ENCODE measurements around the gene EHBP1. TPM values are rescaled to one million over a fixed set of nuclear protein-coding genes. Genes with fewer than 3 reads are reported as not detected.

The EHBP1 gene
- total RNA-seq, 2 experiments from 2014 or later = 21.4 to 22.3 TPM

DNA sequence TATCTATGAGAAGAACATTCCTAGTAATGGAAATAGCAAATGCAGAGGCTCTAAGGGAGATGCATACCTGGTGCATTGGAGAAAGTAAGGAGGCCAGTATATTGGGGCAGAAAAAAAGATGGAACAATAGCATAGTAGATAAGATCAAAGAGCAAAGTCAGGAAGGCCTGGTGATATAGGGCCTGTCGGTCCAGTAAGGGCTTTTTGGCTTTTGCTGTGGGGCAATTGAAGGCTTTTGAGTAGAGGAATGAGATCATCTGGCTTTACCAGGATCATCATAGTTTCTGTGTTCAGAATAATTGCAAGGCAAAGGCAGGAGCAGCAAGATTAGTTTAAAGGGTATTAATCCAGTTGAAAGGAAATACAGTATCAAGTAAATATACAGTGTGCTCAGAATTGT, 111.8 kb downstream of the EHBP1 start:
- TF ChIP-seq, protein P1, sequence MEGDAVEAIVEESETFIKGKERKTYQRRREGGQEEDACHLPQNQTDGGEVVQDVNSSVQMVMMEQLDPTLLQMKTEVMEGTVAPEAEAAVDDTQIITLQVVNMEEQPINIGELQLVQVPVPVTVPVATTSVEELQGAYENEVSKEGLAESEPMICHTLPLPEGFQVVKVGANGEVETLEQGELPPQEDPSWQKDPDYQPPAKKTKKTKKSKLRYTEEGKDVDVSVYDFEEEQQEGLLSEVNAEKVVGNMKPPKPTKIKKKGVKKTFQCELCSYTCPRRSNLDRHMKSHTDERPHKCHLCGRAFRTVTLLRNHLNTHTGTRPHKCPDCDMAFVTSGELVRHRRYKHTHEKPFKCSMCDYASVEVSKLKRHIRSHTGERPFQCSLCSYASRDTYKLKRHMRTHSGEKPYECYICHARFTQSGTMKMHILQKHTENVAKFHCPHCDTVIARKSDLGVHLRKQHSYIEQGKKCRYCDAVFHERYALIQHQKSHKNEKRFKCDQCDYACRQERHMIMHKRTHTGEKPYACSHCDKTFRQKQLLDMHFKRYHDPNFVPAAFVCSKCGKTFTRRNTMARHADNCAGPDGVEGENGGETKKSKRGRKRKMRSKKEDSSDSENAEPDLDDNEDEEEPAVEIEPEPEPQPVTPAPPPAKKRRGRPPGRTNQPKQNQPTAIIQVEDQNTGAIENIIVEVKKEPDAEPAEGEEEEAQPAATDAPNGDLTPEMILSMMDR (IDR thresholded peaks at IDR 0.05) = no peak
- no peak for ATAC-seq (ENCODE audit: poor library complexity)
- no peak overlapping the region for H3K4me3 Mint-ChIP-seq

DNA sequence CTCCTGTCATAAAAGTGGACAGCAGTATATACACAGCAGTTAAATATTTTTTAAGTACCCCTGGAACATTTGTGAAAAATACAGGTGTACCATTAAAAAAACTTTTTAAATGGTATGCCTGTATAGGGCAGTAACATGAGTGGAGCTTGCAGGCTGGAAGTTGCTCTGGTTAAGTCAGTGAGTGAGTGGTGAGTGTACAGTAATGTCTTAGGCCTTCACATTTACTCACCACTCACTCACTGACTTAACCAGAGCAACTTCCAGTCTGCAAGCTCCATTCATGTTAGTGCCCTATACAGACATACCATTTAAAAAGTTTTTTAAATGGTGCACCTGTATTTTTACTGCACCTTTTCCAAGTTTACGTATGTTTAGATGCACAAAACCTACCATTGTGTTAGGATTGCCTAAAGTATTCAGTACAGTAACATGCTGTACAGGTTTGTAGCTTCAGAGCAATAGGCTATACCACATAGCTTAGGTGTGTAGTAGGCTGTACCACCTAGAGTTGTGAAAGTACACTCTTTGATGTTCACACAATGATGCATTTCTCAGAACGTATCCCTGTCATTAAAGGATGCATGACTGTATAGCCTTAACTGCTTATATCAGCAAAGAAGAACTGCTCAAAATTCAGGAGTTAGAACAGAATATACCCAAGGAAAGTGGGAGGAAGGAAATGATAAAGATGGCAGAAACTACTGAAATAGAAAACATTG, 112.6 kb downstream of the EHBP1 start:
- no peak overlapping the region for H3K27ac Mint-ChIP-seq
- intact Hi-C loops (cut with DNase I, micrococcal nuclease) = no loop called here

More for the DNA sequence above, 111.8 kb downstream of the EHBP1 start:
- CTCF ChIA-PET = no interaction called here
- Histone ChIP-seq H3K4me3 (ENCODE audit: low read length) (no peak overlapping the region), H3K27me3 (ENCODE audit: control insufficient read depth in 1 of 2, insufficient read depth in 2 of 2, low read length in 2 of 2) (no peaks in the 10 kb centered on the region), H3K36me3 (ENCODE audit: insufficient read depth, low read length) (no peaks in the 10 kb centered on the region), H3K9me3 (ENCODE audit: control insufficient read depth in 1 of 2, insufficient read depth in 1 of 2, low read length in 2 of 2) (no peaks in the 10 kb centered on the region), H3K27ac (ENCODE audit: low read depth in 1 of 2, low read length in 2 of 2) (no peak overlapping the region), H3K4me1 (ENCODE audit: insufficient read depth, low read length) (no peaks in the 10 kb centered on the region)
- Mint-ChIP-seq H3K9me3 (no peaks in the 10 kb centered on the region), H3K4me1 (ENCODE audit: low read depth) (peaks cover 4% of the 10 kb centered on the region), H3K27ac (no peak overlapping the region), H3K27me3 (no peaks in the 10 kb centered on the region), H3K36me3 (ENCODE audit: low read depth) (no peaks in the 10 kb centered on the region)
- no peak for DNase-seq
- intact Hi-C loops (cut with DNase I, micrococcal nuclease) = no loop called here
- POLR2A ChIA-PET = no interaction called here

DNA sequence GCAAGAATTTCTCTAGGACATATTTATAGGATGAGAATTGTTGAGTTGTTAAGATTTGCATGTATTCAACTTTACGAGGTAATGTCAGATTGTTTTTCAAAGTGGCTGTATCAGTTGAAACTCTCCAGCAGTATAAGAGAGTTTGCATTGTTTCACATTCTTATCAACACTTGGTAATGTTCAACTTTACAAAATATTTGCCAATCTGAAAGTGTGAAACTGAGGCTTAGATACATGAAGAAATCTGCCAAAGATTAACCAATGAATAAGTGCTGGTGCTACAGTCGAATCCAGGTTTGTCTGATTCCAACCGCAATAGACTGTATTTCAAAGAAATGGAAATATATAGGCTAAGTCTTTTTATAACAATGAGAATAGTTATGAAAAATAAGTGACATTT, 117.0 kb downstream of the EHBP1 start:
- ATAC-seq (ENCODE audit: poor library complexity) (no peak), DNase-seq (no peak)
- Mint-ChIP-seq H3K27me3 (no peaks in the 10 kb centered on the region), H3K9me3 (no peaks in the 10 kb centered on the region), H3K4me1 (ENCODE audit: low read depth) (no peaks in the 10 kb centered on the region), H3K4me3 (no peak overlapping the region), H3K36me3 (ENCODE audit: low read depth) (peaks cover 25% of the 10 kb centered on the region), H3K27ac (no peak overlapping the region)
- Histone ChIP-seq H3K36me3 (ENCODE audit: insufficient read depth, low read length) (peaks cover 14% of the 10 kb centered on the region), H3K4me1 (ENCODE audit: insufficient read depth, low read length) (no peaks in the 10 kb centered on the region), H3K27ac (ENCODE audit: low read depth in 1 of 2, low read length in 2 of 2) (no peak overlapping the region), H3K4me3 (ENCODE audit: low read length) (no peak overlapping the region), H3K27me3 (ENCODE audit: control insufficient read depth in 1 of 2, insufficient read depth in 2 of 2, low read length in 2 of 2) (no peaks in the 10 kb centered on the region), H3K9me3 (ENCODE audit: control insufficient read depth in 1 of 2, insufficient read depth in 1 of 2, low read length in 2 of 2) (no peaks in the 10 kb centered on the region)
- ChIA-PET CTCF (no interaction called here), POLR2A (no interaction called here)
- intact Hi-C loops (cut with DNase I, micrococcal nuclease) = no loop called here
- TF ChIP-seq, protein P1 (IDR thresholded peaks at IDR 0.05) = no peak

More for the DNA sequence above, 112.6 kb downstream of the EHBP1 start:
- TF ChIP-seq, protein P1 (IDR thresholded peaks at IDR 0.05) = no peak
- POLR2A ChIA-PET = no interaction called here
- Histone ChIP-seq H3K4me1 (ENCODE audit: insufficient read depth, low read length) (no peaks in the 10 kb centered on the region), H3K36me3 (ENCODE audit: insufficient read depth, low read length) (no peaks in the 10 kb centered on the region), H3K27ac (ENCODE audit: low read depth in 1 of 2, low read length in 2 of 2) (no peak overlapping the region), H3K27me3 (ENCODE audit: control insufficient read depth in 1 of 2, insufficient read depth in 2 of 2, low read length in 2 of 2) (no peaks in the 10 kb centered on the region), H3K9me3 (ENCODE audit: control insufficient read depth in 1 of 2, insufficient read depth in 1 of 2, low read length in 2 of 2) (no peaks in the 10 kb centered on the region), H3K4me3 (ENCODE audit: low read length) (no peak overlapping the region)
- Mint-ChIP-seq H3K9me3 (no peaks in the 10 kb centered on the region), H3K4me3 (no peak overlapping the region), H3K36me3 (ENCODE audit: low read depth) (no peaks in the 10 kb centered on the region), H3K4me1 (ENCODE audit: low read depth) (no peaks in the 10 kb centered on the region), H3K27me3 (no peaks in the 10 kb centered on the region)
- DNase-seq = no peak
- no peak for ATAC-seq (ENCODE audit: poor library complexity)
- CTCF ChIA-PET = no interaction called here

All from CD4-positive, alpha-beta T cell (primary cell).